B cell (primary cell): ENCODE data around the gene VEGFA. TPM values are rescaled to one million over a fixed set of nuclear protein-coding genes. Genes with fewer than 3 reads are reported as not detected.

Experiments
- ATAC-seq: fragments of 200-7000 bp; cut with Tn5 transposase; one replicate; pipeline ENCODE4 v1.10.0; 2021; ENCODE audit warnings: low read depth, mild to moderate bottlenecking, moderate number of reproducible peaks, moderate library complexity
- CTCF ChIA-PET: fragments of 350-600 bp; sonication (Branson Sonifier 250); formaldehyde crosslinking; loops from one replicate; lab custom pipeline; 2021; ENCODE audit warnings: antibody characterized with exemption, inconsistent platforms; lab: Charles Lee
- POLR2A ChIA-PET: fragments of 350-600 bp; sonication (Branson Sonifier 250); formaldehyde crosslinking; loops from one replicate; lab custom pipeline; 2021; ENCODE audit warnings: antibody characterized with exemption; lab: Charles Lee
- DNase-seq: peaks from one replicate; pipeline ENCODE4 v3.0.0; 2013
- H2AFZ ChIP-seq: 2 replicates; pipeline ENCODE4 v1.6.1; 2012; ENCODE audit warnings: mild to moderate bottlenecking, low read depth, low read length; ENCODE audit not compliant: insufficient read depth, poor library complexity, severe bottlenecking
- H3K27ac ChIP-seq, 2 donors: 1 replicate in 1 of 2; 2 replicates in 1 of 2; pipeline ENCODE4 v1.5.1; 2012 to 2013; ENCODE audit warnings: low read length in 2 of 2, mild to moderate bottlenecking in 2 of 2, moderate library complexity in 1 of 2
- H3K27me3 ChIP-seq, 4 experiments: fragments of 200-600 bp in 1 of 4; sonication (generic) in 1 of 4; replicated peaks in 1 of 4; 1 replicate in 2 of 4; 2 replicates in 2 of 4; pipeline versions ENCODE4 v1.6.1 to v1.7.0; 2013 to 2016; ENCODE audit warnings: low read length in 3 of 4, mild to moderate bottlenecking in 2 of 4, mixed read lengths in 1 of 4, moderate library complexity in 1 of 4; ENCODE audit not compliant: insufficient read depth in 4 of 4, control insufficient read depth in 3 of 4; ENCODE audit errors: control extremely low read depth in 1 of 4
- H3K36me3 ChIP-seq, 2 experiments: replicated peaks in 1 of 2; 1 replicate in 1 of 2; 2 replicates in 1 of 2; pipeline versions ENCODE4 v1.6.1 to v1.7.1; 2013; ENCODE audit warnings: low read length in 1 of 2; ENCODE audit not compliant: insufficient read depth in 2 of 2, control insufficient read depth in 1 of 2; ENCODE audit errors: control extremely low read depth in 1 of 2, extremely low read depth in 1 of 2
- H3K4me1 ChIP-seq, 2 donors: fragments of 200-600 bp in 1 of 2; sonication (generic) in 1 of 2; 1 replicate in 1 of 2; 2 replicates in 1 of 2; pipeline versions ENCODE4 v1.5.1 to v1.6.1; 2013 to 2017; ENCODE audit warnings: low read length in 2 of 2; ENCODE audit not compliant: control insufficient read depth in 2 of 2, insufficient read depth in 2 of 2
- H3K4me2 ChIP-seq: replicated peaks from 2 replicates; pipeline ENCODE3; 2012; ENCODE audit warnings: mild to moderate bottlenecking, low read depth, low read length; ENCODE audit not compliant: poor library complexity, severe bottlenecking
- H3K4me3 ChIP-seq, 5 experiments: fragments of 200-600 bp in 1 of 5; sonication (generic) in 1 of 5; 1 replicate in 3 of 5; 2 replicates in 2 of 5; pipeline versions ENCODE4 v1.5.1 to v1.7.0; 2011 to 2016; ENCODE audit warnings: low read length in 4 of 5, mild to moderate bottlenecking in 4 of 5, low read depth in 2 of 5, control low read depth in 1 of 5, moderate library complexity in 1 of 5; ENCODE audit not compliant: insufficient read depth in 1 of 5; ENCODE audit errors: control extremely low read depth in 1 of 5, extremely low read depth in 1 of 5
- H3K79me2 ChIP-seq: fragments of 200-600 bp; sonication (generic); one replicate; pipeline ENCODE4 v1.6.0; 2016; ENCODE audit warnings: low read length; ENCODE audit not compliant: control insufficient read depth, insufficient read depth
- H3K9ac ChIP-seq: fragments of 200-600 bp; sonication (generic); 2 replicates; pipeline ENCODE4 v1.6.1; 2017; ENCODE audit warnings: mild to moderate bottlenecking, low read length, moderate library complexity
- H3K9me3 ChIP-seq, 3 donors: one replicate each; pipeline versions ENCODE4 v1.6.1 to v1.7.1; 2013; ENCODE audit warnings: low read length in 2 of 3; ENCODE audit not compliant: control insufficient read depth in 2 of 3, insufficient read depth in 1 of 3; ENCODE audit errors: control extremely low read depth in 1 of 3
- H4K20me1 ChIP-seq: 2 replicates; pipeline ENCODE4 v1.6.0; 2012; ENCODE audit warnings: mild to moderate bottlenecking, low read length; ENCODE audit not compliant: insufficient read depth, control insufficient read depth, poor library complexity, severe bottlenecking
- H3K27ac Mint-ChIP-seq: one replicate; pipeline ENCODE4 v1.8.0; 2021; ENCODE audit warnings: mixed read lengths
- H3K27me3 Mint-ChIP-seq: one replicate; pipeline ENCODE4 v1.8.0; 2021; ENCODE audit warnings: mixed read lengths
- H3K4me1 Mint-ChIP-seq: one replicate; pipeline ENCODE4 v1.8.0; 2021; ENCODE audit warnings: mixed read lengths
- H3K4me3 Mint-ChIP-seq: one replicate; pipeline ENCODE4 v1.8.0; 2021; ENCODE audit warnings: mixed read lengths
- H3K9me3 Mint-ChIP-seq: one replicate; pipeline ENCODE4 v1.8.0; 2022; ENCODE audit warnings: mixed read lengths; ENCODE audit not compliant: insufficient read depth
- EZH2 ChIP-seq: IDR thresholded peaks from 2 replicates; pipeline ENCODE4 v1.6.1; 2012; ENCODE audit warnings: borderline replicate concordance, low read depth, mild to moderate bottlenecking, moderate library complexity, low read length; ENCODE audit not compliant: insufficient read depth, poor library complexity, severe bottlenecking
- WGBS: methylation state at CpG from one replicate; pipeline ENCODE4 v1.1.5; 2013; ENCODE audit warnings: missing lambda C conversion rate; ENCODE audit not compliant: insufficient coverage; 5-methylcytosine and 5-hydroxymethylcytosine counted together
- intact Hi-C: fragments of 100-400 bp; cut with micrococcal nuclease; formaldehyde crosslinking; loops from one replicate; pipeline ENCODE4 v1.10.0; 2022
- polyA plus RNA-seq: library from polyadenylated mRNA; depleted of rRNA; stranded (reverse); fragments of >200 nt; gene quantifications from 2 replicates; pipeline ENCODE4 v1.2.3, GENCODE V29; 2012
- total RNA-seq, 2 donors: library from RNA; stranded (reverse); fragments of 120-200 nt in 1 of 2; gene quantifications; 1 replicate in 1 of 2; 2 replicates in 1 of 2; pipeline versions ENCODE4 v1.2.3 to v1.2.4, GENCODE V29; 2013 to 2022
- TF ChIP-seq, protein P1 (sequence below): fragments of 200-600 bp; IDR thresholded peaks from one replicate; pipeline ENCODE4 v1.8.0; 2022; ENCODE audit warnings: antibody characterized with exemption, mild to moderate bottlenecking

The VEGFA gene
- total and polyA plus RNA-seq, 2 donors (not counting 1 experiment from before 2014, with no cell fraction given) = 3.9 to 6.4 TPM

DNA sequence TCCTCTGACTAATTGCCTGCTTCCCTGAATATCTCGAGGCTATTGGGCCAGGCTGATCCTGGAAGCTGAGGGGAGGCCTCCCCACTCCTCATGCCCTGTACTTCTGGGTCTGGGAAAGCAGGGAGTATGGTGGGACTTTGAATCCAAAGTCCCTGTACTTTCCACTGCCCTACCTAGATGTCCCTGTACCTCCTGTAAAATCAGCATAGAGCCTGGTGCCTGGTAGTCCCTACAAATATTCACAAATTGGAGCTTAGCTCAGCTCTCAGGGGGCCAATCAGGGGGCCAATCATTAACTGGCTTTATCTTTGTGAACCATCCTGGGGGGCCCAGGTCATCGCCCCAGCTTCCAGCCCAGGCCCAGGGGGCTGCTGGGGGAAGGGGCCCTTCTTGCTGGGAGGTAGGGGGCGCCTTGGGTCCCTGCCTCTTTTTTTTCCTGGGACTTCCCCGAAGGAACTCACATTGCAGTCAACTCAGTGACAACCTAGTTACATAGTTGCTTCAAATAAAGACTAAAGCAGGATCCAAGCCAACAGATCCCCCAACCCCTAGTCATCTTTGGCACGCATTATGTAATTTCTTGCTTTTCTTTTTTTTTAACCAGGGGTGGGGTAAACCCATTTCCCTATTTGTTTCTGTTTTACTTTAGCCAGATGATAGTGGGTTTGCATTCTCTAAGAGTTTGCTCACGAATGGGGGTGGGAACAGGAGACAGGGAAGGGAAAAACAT, 6.9 kb upstream of the VEGFA start:
- CTCF ChIA-PET = interaction anchor here (0.9 to 6.7 kb wide), 3 partner anchors 9 to 96 kb away, joined by 3 to 35 read pairs (median 5); no protein-coding TSS in a partner anchor
- intact Hi-C loops = no loop called here

More for the DNA sequence above, 6.9 kb upstream of the VEGFA start:
- H3K9ac ChIP-seq = no peak overlapping the region
- peaks cover 0 to 12% (median 1%) of the 10 kb centered on the region in 4 experiments for H3K27me3 ChIP-seq
- Mint-ChIP-seq H3K4me3 (no peak overlapping the region), H3K27ac (no peak overlapping the region), H3K4me1 (no peaks in the 10 kb centered on the region), H3K9me3 (no peaks in the 10 kb centered on the region), H3K27me3 (peaks cover 24% of the 10 kb centered on the region)
- H3K4me2 ChIP-seq = no peak overlapping the region
- H3K27ac ChIP-seq = no peak overlapping the region
- 50% methylated on average over 1 of the region's 6 CpGs for WGBS
- TF ChIP-seq, protein P1, sequence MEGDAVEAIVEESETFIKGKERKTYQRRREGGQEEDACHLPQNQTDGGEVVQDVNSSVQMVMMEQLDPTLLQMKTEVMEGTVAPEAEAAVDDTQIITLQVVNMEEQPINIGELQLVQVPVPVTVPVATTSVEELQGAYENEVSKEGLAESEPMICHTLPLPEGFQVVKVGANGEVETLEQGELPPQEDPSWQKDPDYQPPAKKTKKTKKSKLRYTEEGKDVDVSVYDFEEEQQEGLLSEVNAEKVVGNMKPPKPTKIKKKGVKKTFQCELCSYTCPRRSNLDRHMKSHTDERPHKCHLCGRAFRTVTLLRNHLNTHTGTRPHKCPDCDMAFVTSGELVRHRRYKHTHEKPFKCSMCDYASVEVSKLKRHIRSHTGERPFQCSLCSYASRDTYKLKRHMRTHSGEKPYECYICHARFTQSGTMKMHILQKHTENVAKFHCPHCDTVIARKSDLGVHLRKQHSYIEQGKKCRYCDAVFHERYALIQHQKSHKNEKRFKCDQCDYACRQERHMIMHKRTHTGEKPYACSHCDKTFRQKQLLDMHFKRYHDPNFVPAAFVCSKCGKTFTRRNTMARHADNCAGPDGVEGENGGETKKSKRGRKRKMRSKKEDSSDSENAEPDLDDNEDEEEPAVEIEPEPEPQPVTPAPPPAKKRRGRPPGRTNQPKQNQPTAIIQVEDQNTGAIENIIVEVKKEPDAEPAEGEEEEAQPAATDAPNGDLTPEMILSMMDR = no peak
- TF ChIP-seq EZH2 = no peak
- no peaks in the 10 kb centered on the region for H3K4me1 ChIP-seq
- no peaks in the 10 kb centered on the region for H4K20me1 ChIP-seq
- no peak overlapping the region for H3K4me3 ChIP-seq
- ATAC-seq (no peak), DNase-seq (no peak)
- H2AFZ ChIP-seq = no peak overlapping the region
- H3K36me3 ChIP-seq = no peaks in the 10 kb centered on the region
- POLR2A ChIA-PET = no interaction called here
- no peaks in the 10 kb centered on the region for H3K9me3 ChIP-seq
- H3K79me2 ChIP-seq = no peaks in the 10 kb centered on the region
